VCaP (cell line): ENCODE results near the gene GNAQ.

Experiments
- H3K27ac ChIP-seq: fragments of 450-650 bp; 2 replicates; pipeline ENCODE4 v1.5.1; 2017
- CTCF ChIP-seq: fragments of 450-650 bp; conservative IDR thresholded peaks from 2 replicates; pipeline ENCODE4 v1.5.1; 2017; ENCODE audit warnings: mild to moderate bottlenecking, moderate library complexity

Gene GNAQ

GRCh38 chr9:77843076-77843870 is 188.3 kb downstream of the GNAQ start:
- no peak for TF ChIP-seq CTCF
- H3K27ac ChIP-seq = no peak overlapping the region

- peak; percentile 68 for TF ChIP-seq CTCF
- H3K27ac ChIP-seq = no peak overlapping the region
Observed at GRCh38 chr9:77841739-77842386, 189.7 kb downstream of the GNAQ start.

- no peak overlapping the region for H3K27ac ChIP-seq
- TF ChIP-seq CTCF = no peak
Observed at GRCh38 chr9:77839459-77840140, 192.0 kb downstream of the GNAQ start.

GRCh38 chr9:77838986-77839385 is 192.6 kb downstream of the GNAQ start:
- no peak for TF ChIP-seq CTCF
- no peak overlapping the region for H3K27ac ChIP-seq

GRCh38 chr9:77834898-77835488 is 196.6 kb downstream of the GNAQ start:
- TF ChIP-seq CTCF = no peak
- H3K27ac ChIP-seq = no peak overlapping the region

- no peak overlapping the region for H3K27ac ChIP-seq
- TF ChIP-seq CTCF = no peak
Observed at GRCh38 chr9:77833561-77834429, 197.8 kb downstream of the GNAQ start.
